WTC11 (cell line): Measurements from ENCODE around the gene SLC44A1. TPM values are rescaled to one million over a fixed set of nuclear protein-coding genes. Genes with fewer than 3 reads are reported as not detected.

Experiments used
- ATAC-seq: fragments of 200-7000 bp; cut with Tn5 transposase; 2 replicates; pipeline ENCODE4 v1.10.0; 2021; ENCODE audit warnings: mild to moderate bottlenecking, moderate library complexity
- CTCF ChIA-PET: fragments of 300-600 bp; sonication (Branson Sonifier 250); formaldehyde crosslinking; loops from one replicate; lab custom pipeline; 2021; ENCODE audit warnings: antibody characterized with exemption; lab: Charles Lee
- POLR2A ChIA-PET: fragments of 350-600 bp; sonication (Branson Sonifier 250); formaldehyde crosslinking; loops from one replicate; lab custom pipeline; 2021; ENCODE audit warnings: antibody characterized with exemption; lab: Charles Lee
- DNase-seq: peaks from one replicate; pipeline ENCODE4 v3.0.0; 2021; ENCODE audit warnings: low spot score
- H3K27ac Mint-ChIP-seq: 2 replicates; pipeline ENCODE4 v1.8.0; 2021; ENCODE audit warnings: mixed read lengths
- H3K27me3 Mint-ChIP-seq: 2 replicates; pipeline ENCODE4 v1.8.0; 2021; ENCODE audit warnings: low read depth, mild to moderate bottlenecking, moderate library complexity, mixed read lengths
- H3K36me3 Mint-ChIP-seq: 2 replicates; pipeline ENCODE4 v1.8.0; 2021; ENCODE audit warnings: mixed read lengths
- H3K4me1 Mint-ChIP-seq: 2 replicates; pipeline ENCODE4 v1.8.0; 2022; ENCODE audit warnings: mixed read lengths
- H3K4me3 Mint-ChIP-seq: 2 replicates; pipeline ENCODE4 v1.8.0; 2021; ENCODE audit warnings: mild to moderate bottlenecking, moderate library complexity, mixed read lengths
- H3K9me3 Mint-ChIP-seq: 2 replicates; pipeline ENCODE4 v1.8.0; 2021; ENCODE audit warnings: mixed read lengths
- AFF4 ChIP-seq: sonication (generic); formaldehyde crosslinking; IDR thresholded peaks from 2 replicates; pipeline ENCODE4 v1.8.1; 2023; ENCODE audit warnings: mild to moderate bottlenecking, missing genetic modification reagents, borderline replicate concordance
- AR ChIP-seq: fragments of 250-450 bp; sonication (Bioruptor Pico); IDR thresholded peaks from 2 replicates; pipeline ENCODE4 v1.9.0; 2021; ENCODE audit warnings: mild to moderate bottlenecking
- CDX4 ChIP-seq: fragments of 250-450 bp; sonication (Bioruptor Pico); IDR thresholded peaks from 2 replicates; pipeline ENCODE4 v1.9.0; 2021; ENCODE audit warnings: moderate library complexity, mild to moderate bottlenecking, inconsistent platforms, borderline replicate concordance
- CREB1 ChIP-seq: sonication (generic); formaldehyde crosslinking; IDR thresholded peaks from 2 replicates; pipeline ENCODE4 v1.8.0; 2023; ENCODE audit warnings: mild to moderate bottlenecking, missing genetic modification reagents
- ELF4 ChIP-seq: sonication (generic); formaldehyde crosslinking; IDR thresholded peaks from 2 replicates; pipeline ENCODE4 v1.8.1; 2022; ENCODE audit warnings: low read depth, mild to moderate bottlenecking, moderate library complexity, missing genetic modification reagents
- GRHL2 ChIP-seq: fragments of 250-450 bp; sonication (Bioruptor Pico); IDR thresholded peaks from 2 replicates; pipeline ENCODE4 v1.8.0; 2022; ENCODE audit warnings: mild to moderate bottlenecking, moderate library complexity; ENCODE audit not compliant: insufficient replicate concordance, severe bottlenecking
- JAZF1 ChIP-seq: fragments of 250-450 bp; sonication (Bioruptor Pico); IDR thresholded peaks from 2 replicates; pipeline ENCODE4 v1.9.0; 2021; ENCODE audit warnings: moderate library complexity, mild to moderate bottlenecking, inconsistent platforms
- MYBL2 ChIP-seq: sonication (generic); formaldehyde crosslinking; IDR thresholded peaks from 2 replicates; pipeline ENCODE4 v1.8.1; 2023; ENCODE audit warnings: mild to moderate bottlenecking, moderate library complexity, missing genetic modification reagents
- NR2C2 ChIP-seq: sonication (generic); formaldehyde crosslinking; IDR thresholded peaks from 2 replicates; pipeline ENCODE4 v1.8.0; 2022; ENCODE audit warnings: mild to moderate bottlenecking, missing genetic modification reagents
- PREB ChIP-seq: sonication (generic); formaldehyde crosslinking; IDR thresholded peaks from 2 replicates; pipeline ENCODE4 v1.8.1; 2022; ENCODE audit warnings: mild to moderate bottlenecking, missing genetic modification reagents, moderate library complexity, borderline replicate concordance
- SP1 ChIP-seq: sonication (generic); formaldehyde crosslinking; conservative IDR thresholded peaks from 2 replicates; pipeline ENCODE4 v1.8.1; 2022; ENCODE audit warnings: missing genetic modification reagents
- TCF7 ChIP-seq: sonication (generic); formaldehyde crosslinking; IDR thresholded peaks from 2 replicates; pipeline ENCODE4 v1.8.0; 2022; ENCODE audit warnings: mild to moderate bottlenecking, low read depth, missing genetic modification reagents, moderate library complexity
- TEAD1 ChIP-seq: sonication (generic); formaldehyde crosslinking; IDR thresholded peaks from 2 replicates; pipeline ENCODE4 v1.8.0; 2022; ENCODE audit warnings: mild to moderate bottlenecking, missing genetic modification reagents
- USF1 ChIP-seq: sonication (generic); formaldehyde crosslinking; IDR thresholded peaks from 2 replicates; pipeline ENCODE4 v1.8.0; 2022; ENCODE audit warnings: mild to moderate bottlenecking, missing genetic modification reagents
- ZNF232 ChIP-seq: sonication (generic); formaldehyde crosslinking; IDR thresholded peaks from 2 replicates; pipeline ENCODE4 v1.8.0; 2022; ENCODE audit warnings: mild to moderate bottlenecking, missing genetic modification reagents
- ZNF263 ChIP-seq: sonication (generic); formaldehyde crosslinking; IDR thresholded peaks from 2 replicates; pipeline ENCODE4 v1.8.1; 2022; ENCODE audit warnings: low read depth, mild to moderate bottlenecking, moderate library complexity, missing genetic modification reagents
- ZNF396 ChIP-seq: fragments of 250-450 bp; sonication (Bioruptor Pico); IDR thresholded peaks from 2 replicates; pipeline ENCODE4 v1.8.0; 2021; ENCODE audit warnings: mild to moderate bottlenecking, moderate library complexity, borderline replicate concordance
- ZNF416 ChIP-seq: fragments of 250-450 bp; sonication (Bioruptor Pico); IDR thresholded peaks from 2 replicates; pipeline ENCODE4 v1.9.0; 2021; ENCODE audit warnings: mild to moderate bottlenecking, inconsistent platforms
- ZNF423 ChIP-seq: fragments of 250-450 bp; sonication (Bioruptor Pico); IDR thresholded peaks from 2 replicates; pipeline ENCODE4 v2.1.2; 2022; ENCODE audit warnings: mild to moderate bottlenecking, moderate library complexity
- total RNA-seq: library from RNA; stranded (reverse); gene quantifications from 3 replicates; pipeline ENCODE4 v1.2.3, GENCODE V29; 2021

SLC44A1 gene
- total RNA-seq, 1 experiment from 2014 or later: 48.9 TPM

DNA sequence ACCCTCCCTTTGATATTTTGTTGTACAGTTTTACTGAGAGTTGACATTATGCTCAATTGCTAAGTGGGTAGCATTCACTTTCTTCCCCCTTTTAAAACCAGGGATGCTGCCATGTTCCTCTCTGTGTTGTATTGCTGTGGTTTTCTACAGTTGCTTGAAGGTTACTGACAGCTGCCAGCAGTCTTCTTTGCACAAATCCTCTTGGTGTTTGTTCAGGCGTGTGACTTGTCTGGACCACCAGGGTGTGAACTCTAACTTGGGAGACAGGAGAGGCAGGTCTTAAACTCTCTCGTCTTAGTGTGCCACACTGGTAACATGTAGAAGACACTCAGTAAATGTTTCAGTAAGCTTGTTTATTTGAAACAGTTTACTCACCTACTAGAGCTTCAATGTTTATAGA lies 25.1 kb downstream of the SLC44A1 start:
- Mint-ChIP-seq H3K4me3 (no peak overlapping the region), H3K9me3 (no peaks in the 10 kb centered on the region), H3K4me1 (peaks cover 38% of the 10 kb centered on the region), H3K27me3 (no peaks in the 10 kb centered on the region), H3K27ac (no peak overlapping the region), H3K36me3 (no peaks in the 10 kb centered on the region)
- TF ChIP-seq CREB1 (no peak), ZNF232 (CRISPR knock-in tag) (no peak), TCF7 (CRISPR knock-in tag) (no peak), ZNF263 (CRISPR knock-in tag) (no peak), ZNF416 (CRISPR knock-in tag) (no peak), GRHL2 (CRISPR knock-in tag) (no peak), AR (no peak), NR2C2 (no peak), TEAD1 (CRISPR knock-in tag) (no peak), PREB (no peak), ZNF423 (CRISPR knock-in tag) (no peak), JAZF1 (CRISPR knock-in tag) (no peak), MYBL2 (no peak), CDX4 (CRISPR knock-in tag) (no peak), USF1 (CRISPR knock-in tag) (no peak), AFF4 (no peak), ZNF396 (CRISPR knock-in tag) (no peak), ELF4 (CRISPR knock-in tag) (no peak), SP1 (CRISPR knock-in tag) (no peak)
- ATAC-seq (no peak), DNase-seq (no peak)
- ChIA-PET POLR2A (interaction anchor here (0.6 kb wide), 1 partner anchor 36 kb away, joined by 3 read pairs; no protein-coding TSS in a partner anchor), CTCF (interaction anchor here (1.1 kb wide), 1 partner anchor 11 kb away, joined by 3 read pairs; no protein-coding TSS in a partner anchor)
